ENCODE measurements around the gene PRLR.
"Not testable (repeated sequence)": the region's sequence is repeated elsewhere in the genome, so short reads cannot be mapped to it uniquely, and the experiment has no call there.

Gene PRLR

DNA sequence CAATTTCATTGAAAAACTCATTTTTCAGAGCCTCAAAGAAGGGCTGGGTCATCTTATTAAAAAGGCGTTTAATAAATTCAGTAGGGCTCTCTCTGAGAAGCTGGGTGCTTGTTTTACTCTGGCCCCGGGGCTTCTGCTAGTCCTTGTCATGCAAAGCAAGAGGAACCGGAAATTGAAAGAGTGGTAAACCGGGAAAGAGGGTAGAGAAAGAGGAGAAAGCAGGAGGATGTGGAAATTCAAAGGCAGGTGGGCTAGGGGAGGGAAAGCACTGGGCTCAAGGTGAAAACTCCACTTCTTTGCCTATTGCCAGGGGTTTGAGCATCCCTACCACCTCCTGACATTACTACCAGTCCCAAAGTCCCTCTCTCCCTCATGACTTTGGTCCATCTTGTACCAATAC lies 118.0 kb downstream of the PRLR start:
- H2AFZ ChIP-seq (ENCODE audit: low read depth, low read length): no peak overlapping the region

DNA sequence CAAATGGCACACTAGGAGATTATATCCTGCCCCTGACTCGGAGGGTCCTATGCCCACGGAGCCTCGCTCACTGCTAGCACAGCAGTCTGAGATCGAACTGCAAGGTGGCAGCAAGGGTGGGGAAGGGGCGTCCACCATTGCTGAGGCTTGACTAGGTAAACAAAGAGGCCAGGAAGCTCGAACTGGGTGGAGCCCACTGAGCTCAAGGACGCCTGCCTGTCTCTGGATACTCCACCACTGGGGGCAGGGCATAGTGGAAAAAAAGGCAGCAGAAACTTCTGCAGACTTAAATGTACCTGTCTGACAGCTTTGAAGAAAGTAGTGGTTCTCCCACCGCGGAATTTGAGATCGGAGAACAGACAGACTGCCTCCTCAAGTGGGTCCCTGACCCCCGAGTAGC lies 125.7 kb downstream of the PRLR start:
- H3K9me3 ChIP-seq (ENCODE audit: insufficient read depth, low read length); H3K9ac ChIP-seq (ENCODE audit: low read length); H2AFZ ChIP-seq (ENCODE audit: low read depth, low read length); H3K36me3 ChIP-seq (replicated peaks; ENCODE audit: low read depth, low read length); H3K27me3 ChIP-seq (ENCODE audit: low read depth, low read length); H3K4me2 ChIP-seq (ENCODE audit: low read length); H3K27ac ChIP-seq (ENCODE audit: low read length); H3K79me2 ChIP-seq (ENCODE audit: low read length); H3K4me3 ChIP-seq (ENCODE audit: low read length); H4K20me1 ChIP-seq (ENCODE audit: insufficient read depth, low read length); H3K4me1 ChIP-seq (ENCODE audit: low read length): not testable (repeated sequence)

More for the DNA sequence above, 118.0 kb downstream of the PRLR start:
- no peak overlapping the region for H3K4me3 ChIP-seq (ENCODE audit: low read length)
- no peak overlapping the region for H3K9ac ChIP-seq (ENCODE audit: low read length)
- no peaks in the 10 kb centered on the region for H3K9me3 ChIP-seq (ENCODE audit: insufficient read depth, low read length)
- H3K79me2 ChIP-seq (ENCODE audit: low read length): no peaks in the 10 kb centered on the region
- no peaks in the 10 kb centered on the region for H4K20me1 ChIP-seq (ENCODE audit: insufficient read depth, low read length)
- H3K4me1 ChIP-seq (ENCODE audit: low read length): no peaks in the 10 kb centered on the region
- H3K27me3 ChIP-seq (ENCODE audit: low read depth, low read length): no peaks in the 10 kb centered on the region
- H3K4me2 ChIP-seq (ENCODE audit: low read length): no peak overlapping the region
- H3K27ac ChIP-seq (ENCODE audit: low read length): no peak overlapping the region
- TF ChIP-seq, protein P1, sequence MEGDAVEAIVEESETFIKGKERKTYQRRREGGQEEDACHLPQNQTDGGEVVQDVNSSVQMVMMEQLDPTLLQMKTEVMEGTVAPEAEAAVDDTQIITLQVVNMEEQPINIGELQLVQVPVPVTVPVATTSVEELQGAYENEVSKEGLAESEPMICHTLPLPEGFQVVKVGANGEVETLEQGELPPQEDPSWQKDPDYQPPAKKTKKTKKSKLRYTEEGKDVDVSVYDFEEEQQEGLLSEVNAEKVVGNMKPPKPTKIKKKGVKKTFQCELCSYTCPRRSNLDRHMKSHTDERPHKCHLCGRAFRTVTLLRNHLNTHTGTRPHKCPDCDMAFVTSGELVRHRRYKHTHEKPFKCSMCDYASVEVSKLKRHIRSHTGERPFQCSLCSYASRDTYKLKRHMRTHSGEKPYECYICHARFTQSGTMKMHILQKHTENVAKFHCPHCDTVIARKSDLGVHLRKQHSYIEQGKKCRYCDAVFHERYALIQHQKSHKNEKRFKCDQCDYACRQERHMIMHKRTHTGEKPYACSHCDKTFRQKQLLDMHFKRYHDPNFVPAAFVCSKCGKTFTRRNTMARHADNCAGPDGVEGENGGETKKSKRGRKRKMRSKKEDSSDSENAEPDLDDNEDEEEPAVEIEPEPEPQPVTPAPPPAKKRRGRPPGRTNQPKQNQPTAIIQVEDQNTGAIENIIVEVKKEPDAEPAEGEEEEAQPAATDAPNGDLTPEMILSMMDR (IDR thresholded peaks at IDR 0.05; ENCODE audit: low read depth, low read length): no peak
- no peak for TF ChIP-seq EZH2phosphoT487 (IDR thresholded peaks at IDR 0.05; ENCODE audit: low read depth)
- H3K36me3 ChIP-seq (replicated peaks; ENCODE audit: low read depth, low read length): no peaks in the 10 kb centered on the region

DNA sequence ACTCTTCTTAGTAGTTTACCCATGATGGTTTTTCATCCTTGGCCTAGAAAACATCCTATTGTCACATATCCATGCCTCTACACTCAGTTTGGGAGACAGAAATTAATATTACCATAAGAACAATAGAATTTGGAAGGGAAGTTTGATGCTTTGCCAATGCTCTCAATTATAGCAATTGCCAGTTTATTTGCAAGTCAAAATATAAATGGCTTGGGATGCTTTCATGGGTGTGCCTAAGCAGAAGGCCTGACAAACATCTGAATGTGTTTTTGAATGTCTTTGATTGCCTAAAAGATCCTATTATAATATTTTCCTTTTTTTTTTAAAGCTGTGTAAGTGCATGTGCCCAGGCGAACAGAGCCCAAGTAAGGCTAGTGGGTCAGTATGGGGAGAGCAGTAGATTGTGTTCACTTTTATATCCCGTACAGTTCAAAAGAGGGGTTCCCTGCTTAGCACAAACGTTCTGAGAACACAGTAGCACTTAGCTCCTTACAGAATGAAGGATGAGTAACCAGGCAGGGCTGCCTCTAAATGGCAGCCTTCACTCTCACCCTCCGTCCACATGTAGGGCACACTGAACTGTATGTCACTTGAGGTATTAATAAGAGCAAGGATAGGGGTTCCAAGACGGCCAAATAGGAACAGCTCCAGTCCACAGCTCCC lies 126.5 kb downstream of the PRLR start:
- Histone ChIP-seq H3K4me2 (ENCODE audit: low read length) (no peak overlapping the region), H3K4me1 (ENCODE audit: low read length) (no peaks in the 10 kb centered on the region), H3K79me2 (ENCODE audit: low read length) (no peaks in the 10 kb centered on the region), H3K4me3 (ENCODE audit: low read length) (no peak overlapping the region), H3K27me3 (ENCODE audit: low read depth, low read length) (no peaks in the 10 kb centered on the region), H3K27ac (ENCODE audit: low read length) (no peak overlapping the region), H3K9ac (ENCODE audit: low read length) (no peak overlapping the region), H3K36me3 (replicated peaks; ENCODE audit: low read depth, low read length) (no peaks in the 10 kb centered on the region), H3K9me3 (ENCODE audit: insufficient read depth, low read length) (no peaks in the 10 kb centered on the region), H4K20me1 (ENCODE audit: insufficient read depth, low read length) (no peaks in the 10 kb centered on the region), H2AFZ (ENCODE audit: low read depth, low read length) (no peak overlapping the region)
- no peak for TF ChIP-seq EZH2phosphoT487 (IDR thresholded peaks at IDR 0.05; ENCODE audit: low read depth)
- TF ChIP-seq, protein P1 (IDR thresholded peaks at IDR 0.05; ENCODE audit: low read depth, low read length): no peak

DNA sequence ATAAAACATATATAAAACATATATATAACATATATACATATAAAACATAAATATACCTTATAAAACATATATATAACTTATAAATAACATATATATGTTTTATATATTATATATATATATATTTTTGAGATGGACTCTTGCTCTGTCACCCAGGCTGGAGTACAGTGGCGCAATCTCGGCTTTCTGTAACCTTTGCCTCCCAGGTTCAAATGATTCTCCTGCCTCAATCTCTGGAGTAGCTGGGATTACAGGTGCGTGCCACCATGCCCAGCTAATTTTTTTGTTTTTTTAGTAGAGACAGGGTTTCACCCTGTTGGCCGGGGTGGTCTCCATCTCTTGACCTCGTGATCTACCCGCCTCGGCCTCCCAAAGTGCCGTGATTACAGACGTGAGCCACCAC lies 128.6 kb downstream of the PRLR start:
- not testable (repeated sequence) for H3K9me3 ChIP-seq (ENCODE audit: insufficient read depth, low read length); H3K27me3 ChIP-seq (ENCODE audit: low read depth, low read length); H2AFZ ChIP-seq (ENCODE audit: low read depth, low read length); H3K36me3 ChIP-seq (replicated peaks; ENCODE audit: low read depth, low read length); H3K9ac ChIP-seq (ENCODE audit: low read length); H3K27ac ChIP-seq (ENCODE audit: low read length); H3K79me2 ChIP-seq (ENCODE audit: low read length); H4K20me1 ChIP-seq (ENCODE audit: insufficient read depth, low read length); H3K4me2 ChIP-seq (ENCODE audit: low read length); H3K4me1 ChIP-seq (ENCODE audit: low read length); H3K4me3 ChIP-seq (ENCODE audit: low read length)

DNA sequence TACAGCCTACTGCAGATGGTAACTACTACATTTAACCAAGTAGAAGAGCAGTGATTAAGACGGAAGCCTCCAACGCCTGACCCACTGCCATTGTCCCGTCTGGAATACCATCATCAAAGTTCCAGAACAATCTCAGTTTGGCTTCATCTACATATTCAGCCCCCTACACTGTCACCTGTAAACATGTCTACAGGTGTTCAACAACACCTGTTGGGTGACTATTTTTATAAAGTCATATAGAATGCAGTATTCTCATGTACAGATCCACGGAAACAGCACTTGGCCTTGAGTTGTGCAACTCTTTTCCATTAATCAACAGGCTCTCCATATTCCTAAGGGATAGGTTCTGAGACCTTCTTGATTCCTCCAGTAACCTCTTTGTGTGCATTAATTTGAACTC lies 129.3 kb downstream of the PRLR start:
- H3K4me3 ChIP-seq (ENCODE audit: low read length): no peak overlapping the region
- H2AFZ ChIP-seq (ENCODE audit: low read depth, low read length): no peak overlapping the region
- no peak overlapping the region for H3K4me2 ChIP-seq (ENCODE audit: low read length)
- no peaks in the 10 kb centered on the region for H3K36me3 ChIP-seq (replicated peaks; ENCODE audit: low read depth, low read length)
- no peaks in the 10 kb centered on the region for H4K20me1 ChIP-seq (ENCODE audit: insufficient read depth, low read length)
- no peak overlapping the region for H3K9ac ChIP-seq (ENCODE audit: low read length)
- no peak overlapping the region for H3K27ac ChIP-seq (ENCODE audit: low read length)
- no peaks in the 10 kb centered on the region for H3K27me3 ChIP-seq (ENCODE audit: low read depth, low read length)
- no peaks in the 10 kb centered on the region for H3K79me2 ChIP-seq (ENCODE audit: low read length)
- TF ChIP-seq EZH2phosphoT487 (IDR thresholded peaks at IDR 0.05; ENCODE audit: low read depth): no peak
- TF ChIP-seq, protein P1 (IDR thresholded peaks at IDR 0.05; ENCODE audit: low read depth, low read length): no peak
- H3K4me1 ChIP-seq (ENCODE audit: low read length): peaks cover 3% of the 10 kb centered on the region; the same call in 1 of the 2 replicates
- H3K9me3 ChIP-seq (ENCODE audit: insufficient read depth, low read length): no peaks in the 10 kb centered on the region

All from OCI-LY3 (cell line).